Stimulated activated CD8-positive, alpha-beta memory T cell treated with anti-CD3 and anti-CD28 coated beads, Interleukin-4, amount 100 ng/mL, for 48 hours (primary cell): Measurements from ENCODE around the gene CFAP69.
"Not testable (repeated sequence)": the region's sequence is repeated elsewhere in the genome, so short reads cannot be mapped to it uniquely, and the experiment has no call there.

Source experiments
- DNase-seq: peaks from one replicate; pipeline ENCODE4 v3.0.0-alpha.2; 2020

CFAP69 gene

GRCh38 chr7:90236721-90237289 lies 8.2 kb upstream of the CFAP69 start:
- no peak for DNase-seq

DNA sequence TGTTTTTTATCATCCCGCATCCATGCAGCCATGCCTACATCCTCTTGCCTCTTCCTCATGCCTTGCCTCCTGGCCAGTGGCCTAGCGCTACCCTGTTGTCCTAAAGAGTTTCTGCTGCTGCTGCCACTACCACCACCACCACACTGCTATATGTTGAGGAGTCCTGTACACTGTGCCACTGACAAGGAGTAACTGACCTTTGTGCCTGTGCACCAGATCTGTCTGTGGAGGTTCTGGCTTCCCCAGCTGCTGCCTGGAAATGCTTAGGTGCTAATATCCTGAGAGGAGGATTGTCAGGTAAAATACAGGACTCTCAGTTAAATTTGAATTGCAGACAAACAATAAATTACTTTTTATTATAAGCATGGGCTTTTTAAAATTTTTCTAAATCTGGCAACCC lies 7.0 kb upstream of the CFAP69 start:
- no peak for DNase-seq

DNA sequence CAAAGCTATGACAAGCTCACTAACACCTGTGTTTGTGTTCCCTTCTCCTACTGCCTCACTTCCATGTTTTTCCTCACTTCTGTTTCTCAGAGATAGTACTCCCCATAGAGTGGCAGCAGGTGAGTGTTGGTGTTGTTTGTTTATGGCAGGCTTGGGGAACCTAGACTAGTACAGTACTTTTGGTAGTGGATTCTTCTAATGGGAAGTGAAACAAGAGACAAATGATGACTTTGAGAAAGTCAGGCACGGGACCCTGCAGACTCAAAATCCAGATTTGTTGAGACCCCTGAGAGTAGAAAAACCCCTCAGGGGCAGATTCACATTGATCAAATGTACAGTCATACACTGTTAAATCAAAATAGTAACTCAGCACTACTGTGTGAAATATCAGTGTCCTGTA lies 6.4 kb upstream of the CFAP69 start:
- DNase-seq: no peak

DNA sequence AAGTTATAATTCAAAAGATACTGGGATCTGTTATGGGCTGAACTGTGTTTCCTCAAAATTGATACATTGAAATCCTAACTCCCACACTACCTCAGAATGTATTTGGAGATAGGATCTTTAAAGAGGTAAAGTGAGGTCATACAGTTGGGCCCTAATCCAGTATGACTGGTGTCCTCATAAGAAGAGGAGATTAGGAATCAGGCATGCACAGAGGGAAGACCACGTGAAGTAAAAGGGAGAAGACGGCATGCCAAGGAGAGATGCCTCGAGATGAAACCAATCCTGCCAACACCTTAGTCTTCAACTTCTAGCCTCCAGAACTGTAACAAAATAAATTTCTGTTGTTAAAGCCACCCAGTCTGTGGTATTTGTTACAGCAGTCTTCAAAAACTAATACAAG lies 5.9 kb upstream of the CFAP69 start:
- no peak for DNase-seq

DNA sequence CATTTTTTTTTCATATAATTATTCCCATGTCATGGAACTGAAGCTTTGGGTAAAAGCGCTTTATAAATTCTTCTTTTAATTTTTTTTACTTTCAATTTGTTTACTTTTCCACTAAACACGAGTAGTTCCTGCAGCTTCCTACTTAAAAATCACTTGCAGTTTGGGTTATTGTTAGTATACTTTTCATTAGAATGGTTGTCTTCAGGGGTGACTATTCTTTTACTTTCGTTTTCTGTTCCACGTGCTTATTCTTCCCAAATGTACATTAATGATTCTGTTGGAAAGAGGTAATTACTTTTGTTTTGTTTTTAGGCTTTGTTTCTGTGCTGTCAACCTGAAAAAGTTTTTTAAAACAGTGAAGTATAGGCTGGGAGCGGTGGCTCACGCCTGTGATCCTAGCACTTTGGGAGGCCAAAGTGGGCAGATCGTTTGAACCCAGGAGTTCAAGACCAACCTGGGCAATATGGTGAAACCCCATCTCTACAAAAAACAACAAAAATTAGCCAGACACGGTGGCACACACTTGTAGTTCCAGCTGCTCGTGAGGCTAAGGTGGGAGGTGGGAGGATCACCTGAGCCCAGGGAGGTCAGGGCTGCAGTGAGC lies 5.2 kb upstream of the CFAP69 start:
- DNase-seq: no peak

- no peak for DNase-seq
These were observed 2.4 kb upstream of the CFAP69 start for GRCh38 chr7:90242369-90243168.

DNA sequence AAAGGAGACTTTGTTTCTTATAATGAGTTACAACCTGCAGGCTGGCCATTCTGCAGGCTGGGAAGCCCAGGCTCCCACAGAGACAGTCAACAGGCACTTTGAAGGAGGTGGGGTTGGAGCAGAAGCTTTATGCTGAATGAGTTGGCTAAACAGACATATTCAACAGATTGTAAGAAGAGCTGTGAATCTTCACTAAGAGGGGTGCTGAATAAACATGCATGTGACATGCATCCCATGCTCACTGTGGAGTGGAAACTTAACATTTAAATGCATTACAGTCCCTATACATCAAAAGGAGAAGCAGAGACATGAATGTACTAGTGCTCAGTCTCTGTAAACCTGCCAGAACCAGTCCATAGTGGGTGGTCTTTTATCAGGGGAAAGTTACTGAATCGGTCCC lies 1.4 kb upstream of the CFAP69 start:
- DNase-seq: no peak

- DNase-seq: no peak
These were observed 437 bp upstream of the CFAP69 start for GRCh38 chr7:90244565-90244908.

- no peak for DNase-seq
These were observed 1.2 kb downstream of the CFAP69 start for GRCh38 chr7:90246171-90246570.

- DNase-seq: no peak
These were observed 3.7 kb downstream of the CFAP69 start for GRCh38 chr7:90248706-90249105.

DNA sequence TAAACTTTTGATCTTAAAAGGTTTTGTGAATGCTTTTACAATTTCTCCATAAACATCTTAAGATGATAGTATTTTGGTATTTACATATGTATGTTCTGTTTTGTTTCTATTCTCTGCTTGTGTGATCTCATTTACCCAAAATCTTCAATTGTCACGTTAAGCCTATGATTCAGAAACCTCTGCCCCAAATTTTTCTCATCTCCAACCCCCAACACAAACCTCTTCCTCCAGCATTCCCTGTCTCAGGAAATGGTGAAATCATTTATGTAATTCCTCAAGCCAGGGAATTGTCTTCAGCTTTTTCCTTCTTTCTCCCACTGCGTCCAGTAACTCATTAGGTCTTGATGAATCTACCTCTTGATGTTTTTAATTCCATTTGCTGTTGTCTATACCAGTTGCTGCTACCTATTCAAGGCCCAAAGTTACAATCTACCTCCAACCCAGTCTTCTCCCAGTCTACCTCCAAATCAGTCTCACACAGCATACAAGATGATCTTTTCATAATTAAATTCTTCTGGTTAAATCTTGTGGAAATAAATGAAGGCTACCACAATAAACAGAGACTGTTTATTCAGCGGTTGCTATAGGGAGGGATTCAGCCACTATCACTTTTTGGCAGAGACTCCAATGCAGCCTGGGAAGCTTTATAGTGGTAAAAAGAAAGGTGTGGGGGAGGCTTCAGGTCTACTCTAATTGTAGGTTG lies 5.8 kb downstream of the CFAP69 start:
- no peak for DNase-seq

DNA sequence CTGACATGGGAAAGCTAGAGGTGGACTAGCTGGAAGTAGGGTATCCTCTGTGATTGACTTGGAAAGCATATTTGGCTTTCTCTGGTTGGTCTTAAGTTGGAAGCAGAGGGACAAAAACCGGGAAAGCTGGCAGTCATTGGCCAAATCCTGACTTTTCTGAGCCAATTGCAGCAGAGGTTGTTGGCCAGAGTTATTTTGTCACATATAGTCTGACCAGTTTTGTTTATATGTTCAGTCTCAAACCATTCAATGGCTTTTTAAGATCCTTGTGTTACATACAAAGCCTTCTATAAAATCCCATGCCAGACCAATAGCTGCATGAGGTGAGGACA lies 6.3 kb downstream of the CFAP69 start:
- DNase-seq: no peak

- DNase-seq: not testable (repeated sequence)
These were observed 11.0 kb downstream of the CFAP69 start for GRCh38 chr7:90256011-90256410.

- DNase-seq: no peak
These were observed 11.8 kb downstream of the CFAP69 start for GRCh38 chr7:90256778-90257177.

GRCh38 chr7:90261441-90261840 lies 16.5 kb downstream of the CFAP69 start:
- no peak for DNase-seq

DNA sequence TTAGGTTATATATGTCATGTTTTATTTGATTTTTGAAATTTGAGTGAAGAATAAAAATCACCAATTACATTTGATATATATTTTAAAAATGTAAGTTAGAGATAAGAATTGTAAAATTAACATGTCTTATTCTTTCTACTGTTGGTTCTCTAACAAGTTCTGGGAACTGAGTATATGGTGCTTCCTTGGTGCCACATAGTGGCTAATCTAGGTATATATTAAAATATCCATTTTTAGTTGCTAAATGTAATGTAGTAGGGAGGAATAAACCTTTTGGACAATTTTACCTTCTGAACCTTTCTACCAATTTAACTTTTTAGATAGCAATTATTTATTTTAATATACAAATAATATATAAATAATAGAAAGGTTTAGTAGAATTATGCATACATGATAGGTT lies 17.5 kb downstream of the CFAP69 start:
- no peak for DNase-seq

GRCh38 chr7:90266808-90267207 lies 21.8 kb downstream of the CFAP69 start:
- DNase-seq: no peak

DNA sequence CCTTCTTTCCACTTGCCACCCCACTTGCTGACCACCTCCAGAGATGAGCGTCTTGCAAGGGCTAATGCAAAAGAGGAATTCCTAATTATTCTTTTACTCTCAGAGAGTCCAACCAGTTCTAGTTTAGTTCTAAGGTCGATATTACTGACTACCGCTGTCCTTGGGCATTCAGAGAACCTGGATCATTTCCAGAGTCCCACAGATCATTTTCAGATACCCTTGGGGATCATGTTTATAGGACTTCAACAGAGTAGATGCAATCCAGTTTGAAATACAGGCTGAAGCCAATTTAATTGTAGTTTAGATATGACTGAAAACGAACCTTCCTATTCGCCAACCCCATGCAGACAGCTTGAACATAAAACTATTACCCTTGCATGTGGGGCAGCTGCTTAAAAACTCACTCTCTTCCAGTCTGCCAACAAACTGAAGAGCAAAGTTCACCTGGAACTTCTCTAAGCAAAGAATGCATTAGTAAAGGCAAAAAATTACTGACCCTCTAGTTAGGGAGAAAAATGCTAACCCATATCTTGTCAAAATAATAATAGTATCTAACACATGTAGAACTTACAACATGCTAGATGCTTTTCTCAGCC lies 22.4 kb downstream of the CFAP69 start:
- DNase-seq: no peak

GRCh38 chr7:90269163-90269562 lies 24.2 kb downstream of the CFAP69 start:
- no peak for DNase-seq

- no peak for DNase-seq
These were observed 25.6 kb downstream of the CFAP69 start for GRCh38 chr7:90270431-90271178.

DNA sequence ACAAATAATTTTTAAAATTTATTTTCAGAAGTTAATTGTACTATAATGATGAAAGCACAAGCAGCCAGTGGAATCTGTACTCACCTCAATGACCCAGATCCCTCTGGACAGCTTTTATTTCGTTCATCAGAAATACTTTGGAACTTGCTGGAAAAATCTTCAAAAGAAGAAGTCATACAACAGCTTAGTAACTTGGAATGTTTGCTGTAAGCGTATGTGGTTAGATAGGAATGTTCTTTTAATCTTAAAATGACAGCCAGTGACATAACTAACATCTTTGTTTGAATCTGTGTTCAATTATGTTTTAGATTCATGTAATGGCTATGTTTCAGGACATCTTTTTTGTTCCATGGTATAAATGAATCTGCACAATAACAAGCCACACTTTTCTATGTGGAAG lies 26.8 kb downstream of the CFAP69 start:
- no peak for DNase-seq

GRCh38 chr7:90272242-90272641 lies 27.3 kb downstream of the CFAP69 start:
- DNase-seq: no peak

GRCh38 chr7:90274161-90274560 lies 29.2 kb downstream of the CFAP69 start:
- no peak for DNase-seq
